ENCODE data around the gene TRIP12. TPM values are rescaled to one million over a fixed set of nuclear protein-coding genes. Genes with fewer than 3 reads are reported as not detected.

TRIP12 gene
- total RNA-seq, 2 experiments from 2014 or later: 208 to 212 TPM

GRCh38 chr2:229740279-229740678 lies 181.5 kb downstream of the TRIP12 start:
- CTCF ChIA-PET: no interaction called here
- POLR2A ChIA-PET: no interaction called here
- H3K27me3 Mint-ChIP-seq: no peaks in the 10 kb centered on the region
- H3K4me1 Mint-ChIP-seq (ENCODE audit: low read depth): no peaks in the 10 kb centered on the region
- H3K27ac Mint-ChIP-seq: no peak overlapping the region
- H3K36me3 Mint-ChIP-seq (ENCODE audit: low read depth): no peaks in the 10 kb centered on the region
- no peak for TF ChIP-seq CTCF (IDR thresholded peaks at IDR 0.05)
- ATAC-seq (no peak), DNase-seq (no peak)
- peaks cover 14% of the 10 kb centered on the region for H3K9me3 Mint-ChIP-seq
- no peak overlapping the region for H3K4me3 Mint-ChIP-seq
- intact Hi-C loops (cut with micrococcal nuclease): no loop called here

GRCh38 chr2:229738024-229738625 lies 183.7 kb downstream of the TRIP12 start:
- DNase-seq (no peak), ATAC-seq (no peak)
- Mint-ChIP-seq H3K9me3 (peaks cover 14% of the 10 kb centered on the region), H3K36me3 (ENCODE audit: low read depth) (no peaks in the 10 kb centered on the region), H3K27ac (no peak overlapping the region), H3K4me1 (ENCODE audit: low read depth) (no peaks in the 10 kb centered on the region), H3K27me3 (no peaks in the 10 kb centered on the region), H3K4me3 (no peak overlapping the region)
- POLR2A ChIA-PET: no interaction called here
- TF ChIP-seq CTCF (IDR thresholded peaks at IDR 0.05): no peak
- intact Hi-C loops (cut with micrococcal nuclease): no loop called here
- CTCF ChIA-PET: no interaction called here

GRCh38 chr2:229734410-229734809 lies 187.4 kb downstream of the TRIP12 start:
- H3K27me3 Mint-ChIP-seq: no peaks in the 10 kb centered on the region
- no peak for ATAC-seq
- CTCF ChIA-PET: no interaction called here
- H3K4me1 Mint-ChIP-seq (ENCODE audit: low read depth): no peaks in the 10 kb centered on the region
- no peak for TF ChIP-seq CTCF (IDR thresholded peaks at IDR 0.05)
- no peaks in the 10 kb centered on the region for H3K36me3 Mint-ChIP-seq (ENCODE audit: low read depth)
- H3K27ac Mint-ChIP-seq: no peak overlapping the region
- no peak overlapping the region for H3K4me3 Mint-ChIP-seq
- DNase-seq: no peak
- intact Hi-C loops (cut with micrococcal nuclease): no loop called here
- POLR2A ChIA-PET: no interaction called here
- peaks cover 14% of the 10 kb centered on the region for H3K9me3 Mint-ChIP-seq

- no peak overlapping the region for H3K27ac Mint-ChIP-seq
- ChIA-PET POLR2A (no interaction called here), CTCF (no interaction called here)
- ATAC-seq (no peak), DNase-seq (no peak)
- intact Hi-C loops (cut with micrococcal nuclease): no loop called here
- no peaks in the 10 kb centered on the region for H3K27me3 Mint-ChIP-seq
- H3K9me3 Mint-ChIP-seq: peaks cover 11% of the 10 kb centered on the region
- TF ChIP-seq CTCF (IDR thresholded peaks at IDR 0.05): no peak
- H3K4me1 Mint-ChIP-seq (ENCODE audit: low read depth): no peaks in the 10 kb centered on the region
- no peaks in the 10 kb centered on the region for H3K36me3 Mint-ChIP-seq (ENCODE audit: low read depth)
- H3K4me3 Mint-ChIP-seq: no peak overlapping the region
These were observed 188.1 kb downstream of the TRIP12 start for GRCh38 chr2:229733611-229734245.

- CTCF ChIA-PET: no interaction called here
- Mint-ChIP-seq H3K9me3 (peaks cover 8% of the 10 kb centered on the region), H3K4me3 (no peak overlapping the region), H3K36me3 (ENCODE audit: low read depth) (no peaks in the 10 kb centered on the region), H3K27me3 (no peaks in the 10 kb centered on the region), H3K4me1 (ENCODE audit: low read depth) (no peaks in the 10 kb centered on the region), H3K27ac (no peak overlapping the region)
- ATAC-seq (no peak), DNase-seq (no peak)
- TF ChIP-seq CTCF (IDR thresholded peaks at IDR 0.05): no peak
- POLR2A ChIA-PET: no interaction called here
- intact Hi-C loops (cut with micrococcal nuclease): no loop called here
These were observed 188.9 kb downstream of the TRIP12 start for GRCh38 chr2:229732897-229733296.

Measured in activated CD8-positive, alpha-beta T cell treated with anti-CD3 and anti-CD28 coated beads for 36 hours (primary cell).